ENCODE data around the gene C1orf122.

- TF ChIP-seq, protein P1, sequence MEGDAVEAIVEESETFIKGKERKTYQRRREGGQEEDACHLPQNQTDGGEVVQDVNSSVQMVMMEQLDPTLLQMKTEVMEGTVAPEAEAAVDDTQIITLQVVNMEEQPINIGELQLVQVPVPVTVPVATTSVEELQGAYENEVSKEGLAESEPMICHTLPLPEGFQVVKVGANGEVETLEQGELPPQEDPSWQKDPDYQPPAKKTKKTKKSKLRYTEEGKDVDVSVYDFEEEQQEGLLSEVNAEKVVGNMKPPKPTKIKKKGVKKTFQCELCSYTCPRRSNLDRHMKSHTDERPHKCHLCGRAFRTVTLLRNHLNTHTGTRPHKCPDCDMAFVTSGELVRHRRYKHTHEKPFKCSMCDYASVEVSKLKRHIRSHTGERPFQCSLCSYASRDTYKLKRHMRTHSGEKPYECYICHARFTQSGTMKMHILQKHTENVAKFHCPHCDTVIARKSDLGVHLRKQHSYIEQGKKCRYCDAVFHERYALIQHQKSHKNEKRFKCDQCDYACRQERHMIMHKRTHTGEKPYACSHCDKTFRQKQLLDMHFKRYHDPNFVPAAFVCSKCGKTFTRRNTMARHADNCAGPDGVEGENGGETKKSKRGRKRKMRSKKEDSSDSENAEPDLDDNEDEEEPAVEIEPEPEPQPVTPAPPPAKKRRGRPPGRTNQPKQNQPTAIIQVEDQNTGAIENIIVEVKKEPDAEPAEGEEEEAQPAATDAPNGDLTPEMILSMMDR (IDR thresholded peaks at IDR 0.05; ENCODE audit: low read length), result no peak
- TF ChIP-seq EZH2 (optimal IDR thresholded peaks at IDR 0.05; ENCODE audit: low read depth, low read length) (no peak), EZH2phosphoT487 (IDR thresholded peaks at IDR 0.05; ENCODE audit: low read length) (no peak)
Measured at GRCh38 chr1:37767488-37767887, 40.1 kb upstream of the C1orf122 start.
